Osteoblast (primary cell): ENCODE data around the gene CCDC13. TPM values are rescaled to one million over a fixed set of nuclear protein-coding genes. Genes with fewer than 3 reads are reported as not detected.

Experiments
- DNase-seq: peaks from one replicate; pipeline ENCODE4 v3.0.0; 2011; ENCODE audit warnings: low spot score, mixed read lengths; ENCODE audit not compliant: insufficient read length; ENCODE audit errors: missing footprints
- H2AFZ ChIP-seq: 2 replicates; pipeline ENCODE4 v1.6.0; 2011; ENCODE audit warnings: mild to moderate bottlenecking, low read length
- H3K27ac ChIP-seq: 2 replicates; pipeline ENCODE4 v1.5.1; 2011; ENCODE audit warnings: mild to moderate bottlenecking, low read depth, low read length, moderate library complexity
- H3K27me3 ChIP-seq: 2 replicates; pipeline ENCODE4 v1.6.0; 2012; ENCODE audit warnings: mild to moderate bottlenecking, control low read depth, inconsistent platforms, low read length, moderate library complexity; ENCODE audit not compliant: insufficient read depth
- H3K36me3 ChIP-seq: 2 replicates; pipeline ENCODE4 v1.5.1; 2011; ENCODE audit warnings: mild to moderate bottlenecking, low read length, control low read depth, moderate library complexity; ENCODE audit not compliant: insufficient read depth
- H3K4me1 ChIP-seq: 2 replicates; pipeline ENCODE4 v1.5.1; 2011; ENCODE audit warnings: mild to moderate bottlenecking, low read length, control low read depth, moderate library complexity; ENCODE audit not compliant: insufficient read depth
- H3K4me2 ChIP-seq: 2 replicates; pipeline ENCODE4 v1.6.0; 2011; ENCODE audit warnings: mild to moderate bottlenecking, low read length; ENCODE audit not compliant: insufficient read depth
- H3K4me3 ChIP-seq: fragments of 200-600 bp; sonication (generic); 3 replicates; pipeline ENCODE4 v1.5.1; 2012; ENCODE audit warnings: mild to moderate bottlenecking, low read length, inconsistent platforms; ENCODE audit not compliant: insufficient read depth
- H3K79me2 ChIP-seq: 2 replicates; pipeline ENCODE4 v1.6.0; 2012; ENCODE audit warnings: mild to moderate bottlenecking, low read length, control low read depth, inconsistent platforms; ENCODE audit not compliant: insufficient read depth
- H3K9me3 ChIP-seq: 2 replicates; pipeline ENCODE4 v1.5.1; 2011; ENCODE audit warnings: low read depth, low read length, control low read depth
- H4K20me1 ChIP-seq: 2 replicates; pipeline ENCODE4 v1.6.0; 2012; ENCODE audit warnings: mild to moderate bottlenecking, low read length, control low read depth; ENCODE audit not compliant: insufficient read depth
- CTCF ChIP-seq: IDR thresholded peaks from 2 replicates; pipeline ENCODE4 v1.5.1; 2011; ENCODE audit warnings: mild to moderate bottlenecking, low read depth, low read length, moderate library complexity; ENCODE audit errors: extremely low read depth
- total RNA-seq: library from RNA; depleted of rRNA; stranded (reverse); fragments of >200 nt; gene quantifications from 2 replicates; pipeline ENCODE4 v1.2.3, GENCODE V29; 2012

Gene CCDC13
- total RNA-seq, 1 donor, result 0.72 TPM

DNA sequence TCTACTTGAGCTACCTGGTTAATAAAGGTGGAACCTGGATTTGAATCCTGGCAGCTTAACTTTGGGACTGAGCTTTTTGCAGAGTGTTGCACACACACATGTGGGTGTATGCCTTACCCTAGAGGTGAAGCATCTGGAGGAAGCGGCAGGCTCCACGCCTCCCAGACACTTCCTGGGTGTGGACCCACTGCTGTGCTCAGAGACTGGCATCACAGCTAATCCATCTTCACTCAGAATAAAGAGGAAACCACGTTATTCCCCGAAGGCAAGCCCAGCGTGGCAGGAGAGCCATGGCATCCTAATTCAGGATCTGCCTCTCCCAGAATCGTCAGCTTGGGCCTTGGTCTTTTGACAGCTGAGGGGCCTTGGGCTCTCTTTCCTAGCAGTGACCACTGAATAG lies 25.5 kb downstream of the CCDC13 start:
- no peaks in the 10 kb centered on the region for H4K20me1 ChIP-seq
- no peak for TF ChIP-seq CTCF
- no peaks in the 10 kb centered on the region for H3K9me3 ChIP-seq
- no peak overlapping the region for H2AFZ ChIP-seq
- H3K27ac ChIP-seq, result no peak overlapping the region
- H3K27me3 ChIP-seq, result no peaks in the 10 kb centered on the region
- H3K79me2 ChIP-seq, result no peaks in the 10 kb centered on the region
- no peaks in the 10 kb centered on the region for H3K36me3 ChIP-seq
- H3K4me1 ChIP-seq, result no peaks in the 10 kb centered on the region
- no peak for DNase-seq
- no peak overlapping the region for H3K4me3 ChIP-seq
- H3K4me2 ChIP-seq, result no peak overlapping the region

DNA sequence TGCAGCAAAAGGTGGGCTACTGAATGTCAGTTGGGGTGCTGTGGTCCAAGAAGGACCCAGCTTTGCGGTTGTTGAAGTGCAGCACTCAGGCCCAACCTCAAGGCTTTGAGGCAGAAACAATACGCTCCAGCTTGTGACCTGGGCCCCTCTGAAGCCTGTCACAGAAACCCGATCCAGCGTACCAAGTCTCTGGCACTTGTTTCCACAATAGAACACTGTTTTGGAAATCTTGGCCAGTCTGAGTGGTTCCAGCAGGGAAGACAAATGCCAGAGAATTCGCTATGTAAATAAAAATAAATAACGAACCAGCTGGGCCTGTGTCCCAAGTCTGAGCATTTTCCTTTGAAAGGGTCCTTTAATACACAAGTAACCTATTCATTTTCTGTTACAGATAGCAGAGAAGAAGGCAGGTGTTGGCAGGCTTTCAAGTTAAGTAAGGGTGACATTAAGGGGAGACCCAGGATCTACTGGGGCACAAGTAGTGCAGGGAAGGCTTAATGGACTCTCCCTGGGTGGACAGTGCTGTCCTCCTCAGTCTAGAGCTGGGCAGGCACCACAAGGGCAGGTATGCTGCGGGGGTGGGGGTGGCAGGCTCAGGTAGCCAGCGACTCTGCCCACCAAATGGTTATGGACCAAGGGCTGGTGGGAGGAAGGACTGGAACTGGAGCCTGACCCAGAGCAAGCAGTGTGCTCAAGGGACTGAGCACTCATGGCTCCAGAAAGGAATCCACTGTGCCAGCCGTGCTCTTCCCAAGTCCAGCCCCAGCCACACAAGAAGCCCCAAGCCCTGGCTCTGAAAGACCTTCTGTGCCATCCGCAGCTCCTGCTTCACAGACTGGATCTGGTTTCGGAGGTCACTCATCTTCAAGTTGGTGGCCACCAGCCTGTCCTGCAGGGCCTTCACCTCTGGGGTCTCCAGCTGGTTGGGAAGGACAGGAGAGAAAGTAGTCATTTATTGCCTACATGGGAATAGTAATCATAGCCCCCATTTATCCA lies 26.3 kb downstream of the CCDC13 start:
- H3K27ac ChIP-seq, result no peak overlapping the region
- H3K9me3 ChIP-seq, result no peaks in the 10 kb centered on the region
- H3K79me2 ChIP-seq, result no peaks in the 10 kb centered on the region
- H3K4me2 ChIP-seq, result no peak overlapping the region
- H3K36me3 ChIP-seq, result no peaks in the 10 kb centered on the region
- H3K27me3 ChIP-seq, result no peaks in the 10 kb centered on the region
- H2AFZ ChIP-seq, result no peak overlapping the region
- no peaks in the 10 kb centered on the region for H4K20me1 ChIP-seq
- no peaks in the 10 kb centered on the region for H3K4me1 ChIP-seq
- H3K4me3 ChIP-seq, result no peak overlapping the region
- TF ChIP-seq CTCF, result no peak
- no peak for DNase-seq

DNA sequence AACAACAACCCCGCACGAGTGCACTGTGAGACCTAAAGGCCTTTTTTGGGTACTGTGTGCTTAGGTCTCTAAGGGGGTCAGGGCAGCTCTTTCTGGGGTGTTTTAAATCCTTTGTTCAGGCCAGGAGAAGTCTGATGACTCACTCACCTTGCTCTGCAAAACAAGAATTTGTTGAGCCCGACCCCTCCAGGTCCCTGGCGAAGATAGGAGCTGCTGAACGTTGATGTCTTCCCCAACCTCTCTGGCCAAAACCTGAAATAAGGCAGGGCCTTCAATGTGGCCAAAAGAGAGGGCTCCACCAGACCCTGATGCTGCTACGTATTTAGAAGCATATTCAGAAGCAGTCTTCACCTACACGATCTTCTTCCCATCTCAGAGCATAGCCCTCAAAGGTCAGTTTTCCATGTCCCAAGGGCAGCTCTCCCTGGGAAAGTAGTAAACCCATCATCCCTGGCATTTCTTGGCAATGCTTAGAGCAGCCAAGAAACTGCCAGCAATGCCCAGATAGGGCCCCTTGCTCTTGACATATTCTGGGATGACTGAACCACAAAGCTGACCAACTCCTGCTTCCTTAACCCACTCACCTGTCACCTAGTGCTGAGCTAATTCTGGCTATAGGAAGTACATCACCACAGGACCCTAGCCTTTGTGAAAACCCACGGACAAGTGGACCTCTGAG lies 27.1 kb downstream of the CCDC13 start:
- no peak for DNase-seq
- Histone ChIP-seq H4K20me1 (no peaks in the 10 kb centered on the region), H2AFZ (no peak overlapping the region), H3K27ac (no peak overlapping the region), H3K79me2 (no peaks in the 10 kb centered on the region), H3K9me3 (no peaks in the 10 kb centered on the region), H3K36me3 (no peaks in the 10 kb centered on the region), H3K27me3 (no peaks in the 10 kb centered on the region), H3K4me1 (no peaks in the 10 kb centered on the region), H3K4me2 (no peak overlapping the region), H3K4me3 (no peak overlapping the region)
- TF ChIP-seq CTCF, result no peak

GRCh38 chr3:42745291-42745745 lies 27.7 kb downstream of the CCDC13 start:
- H3K27ac ChIP-seq, result no peak overlapping the region
- H3K4me1 ChIP-seq, result no peaks in the 10 kb centered on the region
- H2AFZ ChIP-seq, result no peak overlapping the region
- no peaks in the 10 kb centered on the region for H3K36me3 ChIP-seq
- no peaks in the 10 kb centered on the region for H3K9me3 ChIP-seq
- no peak overlapping the region for H3K4me3 ChIP-seq
- H3K4me2 ChIP-seq, result no peak overlapping the region
- DNase-seq, result no peak
- H3K79me2 ChIP-seq, result no peaks in the 10 kb centered on the region
- TF ChIP-seq CTCF, result no peak
- no peaks in the 10 kb centered on the region for H4K20me1 ChIP-seq
- no peaks in the 10 kb centered on the region for H3K27me3 ChIP-seq
